ENCODE data around the gene PKHD1. TPM values are rescaled to one million over a fixed set of nuclear protein-coding genes. Genes with fewer than 3 reads are reported as not detected.

Gene PKHD1
- total and polyA plus RNA-seq, 2 of the 8 experiments (the other 6 are each of a cell fraction or from before 2014, with no cell fraction given) = 0.06 to 0.09 TPM

GRCh38 chr6:51983564-51983963 is 103.8 kb downstream of the PKHD1 start (continued):
- TF ChIP-seq CHD7 (IDR thresholded peaks at IDR 0.05; ENCODE audit: insufficient replicate concordance, low read length) (no peak), KDM4A (IDR thresholded peaks at IDR 0.05; ENCODE audit: low read depth, low read length, severe bottlenecking) (no peak), NRF1 (IDR thresholded peaks at IDR 0.05; ENCODE audit: low read depth, low read length) (no peak), CBX8 (IDR thresholded peaks at IDR 0.05; ENCODE audit: borderline replicate concordance, low read depth, low read length) (no peak), EP300 (IDR thresholded peaks at IDR 0.05; ENCODE audit: borderline replicate concordance in 1 of 2, low read depth in 2 of 2, low read length in 2 of 2) (no peak), RFX5 (IDR thresholded peaks at IDR 0.05; ENCODE audit: borderline replicate concordance, low read depth, low read length) (no peak), RNF2 (IDR thresholded peaks at IDR 0.05; ENCODE audit: borderline replicate concordance, low read depth, low read length, missing control alignments, poor library complexity, severe bottlenecking) (no peak), BRCA1 (IDR thresholded peaks at IDR 0.05; ENCODE audit: low read depth, low read length) (no peak)

Data from H1 (cell line).